Measurements from ENCODE around the gene PLB1.

The PLB1 gene

DNA sequence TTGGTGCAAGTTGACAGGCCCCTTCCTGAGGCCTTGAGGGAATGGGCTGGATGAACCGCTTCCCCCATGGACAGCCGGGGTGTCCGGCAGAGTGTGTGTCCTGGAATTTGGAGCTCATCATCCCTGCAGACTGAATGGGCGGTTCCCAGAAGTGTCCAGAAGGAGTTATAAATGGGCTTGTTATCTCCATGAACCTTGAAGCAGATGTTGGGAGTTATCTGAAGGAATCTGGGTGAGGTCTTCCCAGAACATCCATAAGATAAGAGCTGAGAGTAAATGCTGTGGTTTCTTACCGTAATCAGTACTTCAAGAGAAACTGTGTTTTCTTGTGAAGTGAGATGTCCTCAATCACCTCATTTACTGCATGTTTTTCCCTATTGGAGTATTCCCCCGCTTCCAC lies 21.1 kb downstream of the PLB1 start:
- DNase-seq (ENCODE audit: low read depth), result no peak
- no peak overlapping the region for H3K4me3 ChIP-seq (ENCODE audit: low read depth, low read length)

DNA sequence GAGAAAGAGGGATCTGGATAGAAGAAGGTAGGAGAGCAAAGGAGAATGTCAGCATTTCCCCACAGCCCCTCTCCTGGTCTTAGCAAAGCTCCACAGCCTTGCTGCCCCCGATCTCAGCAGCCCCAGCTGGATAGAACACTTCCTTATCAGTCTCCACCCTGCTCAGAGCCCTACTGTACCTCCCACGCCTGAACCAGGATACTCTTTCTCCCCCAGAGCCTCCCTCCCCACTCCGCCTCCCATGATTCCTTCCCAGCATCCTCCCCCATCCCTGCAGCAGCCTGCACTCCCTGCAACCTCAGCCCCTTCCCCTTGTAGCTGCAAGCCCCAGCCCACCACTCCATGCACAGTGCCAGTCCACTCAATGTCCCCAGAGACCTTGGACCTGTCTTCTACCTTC lies 25.8 kb downstream of the PLB1 start:
- TF ChIP-seq, protein P1, sequence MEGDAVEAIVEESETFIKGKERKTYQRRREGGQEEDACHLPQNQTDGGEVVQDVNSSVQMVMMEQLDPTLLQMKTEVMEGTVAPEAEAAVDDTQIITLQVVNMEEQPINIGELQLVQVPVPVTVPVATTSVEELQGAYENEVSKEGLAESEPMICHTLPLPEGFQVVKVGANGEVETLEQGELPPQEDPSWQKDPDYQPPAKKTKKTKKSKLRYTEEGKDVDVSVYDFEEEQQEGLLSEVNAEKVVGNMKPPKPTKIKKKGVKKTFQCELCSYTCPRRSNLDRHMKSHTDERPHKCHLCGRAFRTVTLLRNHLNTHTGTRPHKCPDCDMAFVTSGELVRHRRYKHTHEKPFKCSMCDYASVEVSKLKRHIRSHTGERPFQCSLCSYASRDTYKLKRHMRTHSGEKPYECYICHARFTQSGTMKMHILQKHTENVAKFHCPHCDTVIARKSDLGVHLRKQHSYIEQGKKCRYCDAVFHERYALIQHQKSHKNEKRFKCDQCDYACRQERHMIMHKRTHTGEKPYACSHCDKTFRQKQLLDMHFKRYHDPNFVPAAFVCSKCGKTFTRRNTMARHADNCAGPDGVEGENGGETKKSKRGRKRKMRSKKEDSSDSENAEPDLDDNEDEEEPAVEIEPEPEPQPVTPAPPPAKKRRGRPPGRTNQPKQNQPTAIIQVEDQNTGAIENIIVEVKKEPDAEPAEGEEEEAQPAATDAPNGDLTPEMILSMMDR (IDR thresholded peaks at IDR 0.05; ENCODE audit: control insufficient read depth, extremely low read depth, insufficient read depth), result no peak
- no peak for DNase-seq (ENCODE audit: low read depth)
- no peak overlapping the region for H3K4me3 ChIP-seq (ENCODE audit: low read depth, low read length)

More for the DNA sequence above, 21.1 kb downstream of the PLB1 start:
- TF ChIP-seq, protein P1 (IDR thresholded peaks at IDR 0.05; ENCODE audit: control insufficient read depth, extremely low read depth, insufficient read depth), result no peak

DNA sequence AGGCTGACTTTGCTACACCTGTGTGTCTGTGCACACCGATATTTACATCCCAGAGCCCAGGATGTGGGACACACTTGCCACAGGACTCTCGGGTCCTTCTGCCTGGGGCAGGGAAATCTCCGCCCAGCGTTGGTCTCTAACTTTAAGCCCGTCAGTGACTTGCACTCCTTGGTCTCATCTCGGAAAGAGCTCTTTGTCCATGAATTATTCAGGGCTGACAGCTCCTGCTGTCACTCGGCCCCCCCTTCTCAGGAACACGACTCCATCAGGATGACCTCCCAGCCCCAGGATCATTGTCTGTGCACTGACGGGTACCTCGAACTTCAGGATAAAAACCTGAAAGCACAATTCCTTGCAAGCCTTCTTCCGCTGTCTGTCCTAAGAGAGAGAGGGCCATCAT lies 26.6 kb downstream of the PLB1 start:
- TF ChIP-seq, protein P1 (IDR thresholded peaks at IDR 0.05; ENCODE audit: control insufficient read depth, extremely low read depth, insufficient read depth), result no peak
- DNase-seq (ENCODE audit: low read depth), result no peak
- no peak overlapping the region for H3K4me3 ChIP-seq (ENCODE audit: low read depth, low read length)

DNA sequence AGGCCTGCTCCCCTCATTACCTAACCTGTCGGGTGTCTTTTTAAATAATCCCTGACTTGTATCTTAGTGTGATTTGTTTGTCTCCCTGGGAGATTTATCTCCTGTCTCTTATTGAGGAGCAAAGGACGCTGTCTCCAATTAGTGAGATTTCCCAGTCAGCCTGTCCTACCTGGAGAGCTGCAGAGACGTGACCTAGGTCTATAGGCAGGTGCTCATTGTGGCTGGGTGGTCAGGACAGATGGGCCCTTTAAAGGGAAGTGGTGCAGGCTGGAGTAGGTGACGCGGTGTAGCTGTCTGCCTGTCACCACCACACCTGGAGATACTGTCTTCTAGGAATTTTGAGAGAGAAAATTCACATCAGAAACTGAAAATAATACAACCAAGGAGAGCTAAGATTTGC lies 28.0 kb downstream of the PLB1 start:
- DNase-seq (ENCODE audit: low read depth), result no peak
- H3K4me3 ChIP-seq (ENCODE audit: low read depth, low read length), result no peak overlapping the region
- TF ChIP-seq, protein P1 (IDR thresholded peaks at IDR 0.05; ENCODE audit: control insufficient read depth, extremely low read depth, insufficient read depth), result no peak

DNA sequence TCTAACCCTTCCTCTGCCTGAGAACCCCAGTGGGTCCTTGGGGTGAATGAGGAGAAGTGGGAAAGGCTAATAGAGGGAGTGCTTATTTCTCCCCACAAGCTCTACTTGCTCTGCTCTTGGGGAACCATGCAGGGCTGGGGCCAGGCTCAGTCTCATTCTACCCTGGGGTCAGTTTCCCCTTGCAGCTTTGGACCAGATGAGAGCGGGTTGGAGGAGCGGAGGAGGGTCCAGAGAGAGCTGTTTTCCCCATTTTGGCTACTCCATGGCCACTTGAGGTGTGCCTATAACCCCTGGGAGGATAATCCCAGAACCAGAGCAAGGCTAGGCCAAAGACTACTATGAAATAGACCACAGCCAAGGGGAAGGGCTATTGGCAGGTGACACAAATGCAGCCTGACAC lies 29.6 kb downstream of the PLB1 start:
- no peak for DNase-seq (ENCODE audit: low read depth)
- no peak overlapping the region for H3K4me3 ChIP-seq (ENCODE audit: low read depth, low read length)
- TF ChIP-seq, protein P1 (IDR thresholded peaks at IDR 0.05; ENCODE audit: control insufficient read depth, extremely low read depth, insufficient read depth), result no peak

DNA sequence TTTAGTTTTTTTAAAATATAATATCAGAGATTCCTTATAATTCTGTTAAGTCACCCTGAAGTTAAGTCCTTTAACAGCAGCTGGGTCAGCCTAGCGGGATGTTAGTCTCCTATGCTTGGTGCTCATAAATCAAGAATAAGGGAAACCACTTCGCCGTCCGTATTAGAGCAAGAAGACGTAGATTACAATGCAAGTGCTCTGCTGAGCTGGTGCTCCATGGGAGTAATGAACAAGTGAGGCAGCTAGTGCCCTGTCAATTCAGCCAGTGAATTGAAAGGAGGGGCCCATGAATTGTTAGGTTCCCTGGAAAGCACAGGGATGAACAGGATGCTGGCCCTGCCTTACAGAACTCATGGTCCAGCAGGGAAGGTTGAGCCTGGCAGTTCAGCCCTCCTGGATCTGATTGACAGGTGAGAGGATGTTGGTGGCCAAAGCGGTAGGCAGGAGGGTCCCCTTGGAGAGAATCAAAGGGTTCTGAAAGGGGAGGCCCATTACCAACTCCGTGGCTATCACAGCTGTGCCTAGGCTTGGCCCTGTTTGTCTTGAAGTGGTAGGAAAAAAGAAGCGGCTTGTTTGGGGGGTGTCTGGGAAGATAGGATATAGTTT lies 30.8 kb downstream of the PLB1 start:
- TF ChIP-seq, protein P1 (IDR thresholded peaks at IDR 0.05; ENCODE audit: control insufficient read depth, extremely low read depth, insufficient read depth), result no peak
- DNase-seq (ENCODE audit: low read depth), result no peak
- H3K4me3 ChIP-seq (ENCODE audit: low read depth, low read length), result no peak overlapping the region

DNA sequence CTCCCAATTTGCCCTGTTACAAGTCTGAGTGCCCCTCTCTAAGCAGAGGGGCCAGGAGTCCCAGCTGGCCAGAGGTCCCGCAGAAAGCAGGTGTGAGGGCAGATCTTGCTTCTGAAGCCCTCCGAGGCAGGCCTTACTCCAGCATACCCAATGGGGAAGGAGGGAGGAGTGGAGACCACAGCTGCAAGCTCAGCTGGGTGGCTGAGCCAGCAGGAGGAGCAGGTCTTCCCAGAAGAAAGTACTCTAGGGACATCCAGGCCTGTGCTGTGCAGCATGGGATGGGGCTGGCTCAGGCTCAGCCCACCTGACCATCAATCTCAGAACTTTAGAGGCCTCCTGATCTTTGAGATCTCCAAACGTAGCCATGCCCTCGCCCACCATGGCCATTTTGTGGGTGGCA lies 31.3 kb downstream of the PLB1 start:
- TF ChIP-seq, protein P1 (IDR thresholded peaks at IDR 0.05; ENCODE audit: control insufficient read depth, extremely low read depth, insufficient read depth), result no peak
- no peak overlapping the region for H3K4me3 ChIP-seq (ENCODE audit: low read depth, low read length)
- no peak for DNase-seq (ENCODE audit: low read depth)

All from LNCaP clone FGC (cell line).